ENCODE results near the gene TBC1D19.
"Not testable (repeated sequence)": the region's sequence is repeated elsewhere in the genome, so short reads cannot be mapped to it uniquely, and the experiment has no call there.

The TBC1D19 gene

GRCh38 chr4:26690506-26690905 lies 106.6 kb downstream of the TBC1D19 start:
- no peak for DNase-seq

GRCh38 chr4:26692014-26692726 lies 108.3 kb downstream of the TBC1D19 start:
- DNase-seq: no peak

- not testable (repeated sequence) for DNase-seq
Measured at GRCh38 chr4:26694131-26694530, 110.2 kb downstream of the TBC1D19 start.

GRCh38 chr4:26700110-26700509 lies 116.2 kb downstream of the TBC1D19 start:
- no peak for DNase-seq

- DNase-seq: no peak
Measured at GRCh38 chr4:26701095-26701494, 117.2 kb downstream of the TBC1D19 start.

GRCh38 chr4:26701786-26702227 lies 117.9 kb downstream of the TBC1D19 start:
- DNase-seq: no peak

- no peak for DNase-seq
Measured at GRCh38 chr4:26707342-26707741, 123.5 kb downstream of the TBC1D19 start.

- DNase-seq: no peak
Measured at GRCh38 chr4:26709246-26709645, 125.4 kb downstream of the TBC1D19 start.

GRCh38 chr4:26713563-26714151 lies 129.8 kb downstream of the TBC1D19 start:
- no peak for DNase-seq

GRCh38 chr4:26715636-26716242 lies 131.9 kb downstream of the TBC1D19 start:
- no peak for DNase-seq

GRCh38 chr4:26717332-26717731 lies 133.4 kb downstream of the TBC1D19 start:
- no peak for DNase-seq

GRCh38 chr4:26719954-26720552 lies 136.2 kb downstream of the TBC1D19 start:
- DNase-seq: no peak

GRCh38 chr4:26721685-26722084 lies 137.8 kb downstream of the TBC1D19 start:
- no peak for DNase-seq

- no peak for DNase-seq
Measured at GRCh38 chr4:26723216-26723615, 139.3 kb downstream of the TBC1D19 start.

- DNase-seq: no peak
Measured at GRCh38 chr4:26724534-26724933, 140.7 kb downstream of the TBC1D19 start.

- DNase-seq: no peak
Measured at GRCh38 chr4:26726655-26727387, 142.9 kb downstream of the TBC1D19 start.

GRCh38 chr4:26727844-26728243 lies 144.0 kb downstream of the TBC1D19 start:
- no peak for DNase-seq

- DNase-seq: no peak
Measured at GRCh38 chr4:26729027-26729426, 145.1 kb downstream of the TBC1D19 start.

- no peak for DNase-seq
Measured at GRCh38 chr4:26729547-26729946, 145.7 kb downstream of the TBC1D19 start.

- no peak for DNase-seq
Measured at GRCh38 chr4:26731351-26732035, 147.6 kb downstream of the TBC1D19 start.

GRCh38 chr4:26732356-26732755 lies 148.5 kb downstream of the TBC1D19 start:
- DNase-seq: no peak

GRCh38 chr4:26736621-26737020 lies 152.7 kb downstream of the TBC1D19 start:
- DNase-seq: no peak

GRCh38 chr4:26737385-26737784 lies 153.5 kb downstream of the TBC1D19 start:
- DNase-seq: no peak

Measured in stimulated activated CD4-positive, alpha-beta T cell treated with anti-CD3 and anti-CD28 coated beads, Interleukin-12 subunit alpha, Interleukin-12 subunit beta, amount 100 ng/mL, for 4 hours (primary cell).